SU-DHL-6 (cell line): Measurements from ENCODE around the gene CXCR3.

ENCODE experiments used
- H2AFZ ChIP-seq: fragments of 200-600 bp; sonication (generic); 2 replicates; pipeline ENCODE4 v1.6.1; 2014; ENCODE audit warnings: low read depth, mild to moderate bottlenecking, moderate library complexity, mixed read lengths, antibody characterized with exemption, low read length; ENCODE audit not compliant: severe bottlenecking
- H3F3A ChIP-seq: fragments of 200-600 bp; shearing (Covaris generic); 2 replicates; pipeline ENCODE4 v1.6.0; 2016; ENCODE audit warnings: antibody characterized with exemption, mild to moderate bottlenecking; ENCODE audit not compliant: insufficient read depth
- H3K27ac ChIP-seq: fragments of 200-600 bp; sonication (generic); 2 replicates; pipeline ENCODE4 v1.5.1; 2016; ENCODE audit warnings: low read depth, mild to moderate bottlenecking, low read length, moderate library complexity, mixed read lengths
- H3K27me3 ChIP-seq: fragments of 200-600 bp; sonication (generic), shearing (Covaris generic); 2 replicates; pipeline ENCODE4 v1.6.0; 2014; ENCODE audit warnings: mild to moderate bottlenecking, low read length
- H3K36me3 ChIP-seq: fragments of 200-600 bp; sonication (generic); 2 replicates; pipeline ENCODE4 v1.6.1; 2014; ENCODE audit warnings: mild to moderate bottlenecking, low read length, mixed read lengths
- H3K4me2 ChIP-seq: fragments of 300-600, 200-600 bp; shearing (Covaris generic), sonication (generic); 2 replicates; pipeline ENCODE4 v1.6.0; 2014; ENCODE audit warnings: low read length, low read depth, mild to moderate bottlenecking; ENCODE audit not compliant: poor library complexity, severe bottlenecking
- H3K4me3 ChIP-seq: fragments of 200-600 bp; sonication (generic); 2 replicates; pipeline ENCODE4 v1.5.1; 2014; ENCODE audit warnings: antibody characterized with exemption, low read length, mild to moderate bottlenecking, mixed read lengths; ENCODE audit not compliant: insufficient read depth, poor library complexity, severe bottlenecking
- H3K79me2 ChIP-seq: fragments of 200-600 bp; sonication (generic); 2 replicates; pipeline ENCODE4 v1.6.1; 2014; ENCODE audit warnings: mild to moderate bottlenecking, low read length, moderate library complexity; ENCODE audit not compliant: insufficient read depth
- H3K9ac ChIP-seq: fragments of 200-600 bp; sonication (generic); 2 replicates; pipeline ENCODE4 v1.7.0; 2014; ENCODE audit warnings: mild to moderate bottlenecking, low read length
- H3K9me2 ChIP-seq: fragments of 200-600 bp; sonication (generic); replicated peaks from 2 replicates; pipeline ENCODE4 v1.6.1; 2014; ENCODE audit warnings: low read length; ENCODE audit not compliant: insufficient read depth
- H3K9me3 ChIP-seq: fragments of 200-600 bp; sonication (generic); 2 replicates; pipeline ENCODE4 v1.6.1; 2014; ENCODE audit warnings: low read length, mixed read lengths; ENCODE audit not compliant: insufficient read depth
- H4K20me1 ChIP-seq: fragments of 200-600 bp; sonication (generic); 2 replicates; pipeline ENCODE4 v1.6.1; 2014; ENCODE audit warnings: low read depth, mild to moderate bottlenecking, antibody characterized with exemption, low read length, moderate library complexity, mixed read lengths
- CTCF ChIP-seq: fragments of 200-600 bp; sonication (generic); IDR thresholded peaks from one replicate; pipeline ENCODE4 v1.5.1; 2017; ENCODE audit warnings: antibody characterized with exemption, mild to moderate bottlenecking, low read length, moderate library complexity; ENCODE audit not compliant: insufficient read depth, poor library complexity, severe bottlenecking
- EZH2phosphoT487 ChIP-seq: fragments of 200-600 bp; sonication (generic), shearing (Covaris generic); conservative IDR thresholded peaks from 2 replicates; pipeline ENCODE4 v1.6.1; 2018; ENCODE audit warnings: mild to moderate bottlenecking, antibody characterized with exemption, low read length, moderate library complexity, mixed read lengths

CXCR3 gene

GRCh38 chrX:71621603-71622002, 3.3 kb upstream of the CXCR3 start:
- H3K4me2 ChIP-seq: no peak overlapping the region
- TF ChIP-seq EZH2phosphoT487: no peak
- no peak for TF ChIP-seq CTCF
- no peak overlapping the region for H3K27ac ChIP-seq

GRCh38 chrX:71619986-71620385, 1.7 kb upstream of the CXCR3 start:
- Histone ChIP-seq H3K4me3 (no peak overlapping the region), H3K4me2 (no peak overlapping the region), H2AFZ (no peak overlapping the region), H3F3A (no peaks in the 10 kb centered on the region), H3K27me3 (no peaks in the 10 kb centered on the region), H3K9ac (no peak overlapping the region), H3K9me3 (no peaks in the 10 kb centered on the region), H3K79me2 (no peaks in the 10 kb centered on the region), H3K27ac (no peak overlapping the region), H4K20me1 (no peaks in the 10 kb centered on the region), H3K36me3 (no peaks in the 10 kb centered on the region), H3K9me2 (no peaks in the 10 kb centered on the region)
- TF ChIP-seq EZH2phosphoT487 (no peak), CTCF (no peak)

More at GRCh38 chrX:71621603-71622002, 3.3 kb upstream of the CXCR3 start:
- H3K27me3 ChIP-seq: no peaks in the 10 kb centered on the region
- no peaks in the 10 kb centered on the region for H3K79me2 ChIP-seq
- H2AFZ ChIP-seq: no peak overlapping the region
- no peak overlapping the region for H3K4me3 ChIP-seq
- no peaks in the 10 kb centered on the region for H3K36me3 ChIP-seq
- H3K9me3 ChIP-seq: no peaks in the 10 kb centered on the region
- no peak overlapping the region for H3K9ac ChIP-seq
- no peaks in the 10 kb centered on the region for H4K20me1 ChIP-seq
- H3F3A ChIP-seq: no peaks in the 10 kb centered on the region
- H3K9me2 ChIP-seq: no peaks in the 10 kb centered on the region

- H3K4me2 ChIP-seq: no peak overlapping the region
- H3K9ac ChIP-seq: no peak overlapping the region
- no peaks in the 10 kb centered on the region for H3F3A ChIP-seq
- H3K79me2 ChIP-seq: no peaks in the 10 kb centered on the region
- H3K9me3 ChIP-seq: no peaks in the 10 kb centered on the region
- TF ChIP-seq EZH2phosphoT487 (no peak), CTCF (no peak)
- no peak overlapping the region for H2AFZ ChIP-seq
- no peak overlapping the region for H3K27ac ChIP-seq
- no peaks in the 10 kb centered on the region for H4K20me1 ChIP-seq
- H3K36me3 ChIP-seq: no peaks in the 10 kb centered on the region
- H3K27me3 ChIP-seq: no peaks in the 10 kb centered on the region
- H3K4me3 ChIP-seq: no peak overlapping the region
- no peaks in the 10 kb centered on the region for H3K9me2 ChIP-seq
Observed at GRCh38 chrX:71619193-71619592, 882 bp upstream of the CXCR3 start.
